ENCODE measurements around the gene C19orf85. TPM values are rescaled to one million over a fixed set of nuclear protein-coding genes. Genes with fewer than 3 reads are reported as not detected.

C19orf85 gene
- total and polyA plus RNA-seq, 2 experiments from 2014 or later: not detected

- 76 to 79% methylated on average over 13 to 22 of the region's 22 CpGs for WGBS, 2 experiments (ENCODE audit: low coverage in 1 of 2, low lambda C conversion rate in 2 of 2, missing lambda C conversion rate in 2 of 2)
- in situ Hi-C loops (cut with MboI): no loop called here
Measured at GRCh38 chr19:55494172-55494761, 29.7 kb upstream of the C19orf85 start.

GRCh38 chr19:55493645-55494171 lies 29.2 kb upstream of the C19orf85 start:
- in situ Hi-C loops (cut with MboI): no loop called here
- Histone ChIP-seq H3K27me3 (replicated peaks; ENCODE audit: insufficient read depth) (no peaks in the 10 kb centered on the region), H3F3A (ENCODE audit: insufficient read depth) (no peaks in the 10 kb centered on the region), H4K20me1 (ENCODE audit: insufficient read depth) (no peaks in the 10 kb centered on the region), H2AFZ (peak overlapping the region; percentile 58), H3K9me3 (ENCODE audit: low read depth) (no peaks in the 10 kb centered on the region), H3K27ac (peak overlapping the region; percentile 48), H3K4me3 (peak overlapping the region; percentile 56), H3K36me3 (ENCODE audit: low read depth) (no peaks in the 10 kb centered on the region), H3K9me2 (ENCODE audit: insufficient read depth) (no peaks in the 10 kb centered on the region), H3K4me1 (ENCODE audit: insufficient read depth) (peaks cover 10% of the 10 kb centered on the region; the same call in 1 of the 2 replicates), H3K79me2 (ENCODE audit: insufficient read depth) (no peaks in the 10 kb centered on the region), H3K9ac (peak overlapping the region; percentile 65), H3K4me2 (ENCODE audit: unreplicated experiment) (peak overlapping the region; percentile 71)
- TF ChIP-seq EZH2 (IDR thresholded peaks at IDR 0.05; ENCODE audit: insufficient read depth, poor library complexity, severe bottlenecking) (no peak), EZH2phosphoT487 (IDR thresholded peaks at IDR 0.05; ENCODE audit: insufficient read depth, low read depth) (no peak)
- WGBS, 2 experiments (ENCODE audit: low coverage in 1 of 2, low lambda C conversion rate in 2 of 2, missing lambda C conversion rate in 2 of 2): 52 to 62% methylated on average over 18 to 36 of the region's 38 CpGs
- no peak for DNase-seq

More at GRCh38 chr19:55494172-55494761, 29.7 kb upstream of the C19orf85 start:
- Histone ChIP-seq H3K79me2 (ENCODE audit: insufficient read depth) (no peaks in the 10 kb centered on the region), H3K36me3 (ENCODE audit: low read depth) (no peaks in the 10 kb centered on the region), H3K9me3 (ENCODE audit: low read depth) (no peaks in the 10 kb centered on the region), H3K4me3 (peak overlapping the region; percentile 14), H3K27me3 (replicated peaks; ENCODE audit: insufficient read depth) (no peaks in the 10 kb centered on the region), H3K27ac (no peak overlapping the region), H2AFZ (no peak overlapping the region), H3K9ac (peak overlapping the region; percentile 20; the same call in 1 of the 2 replicates), H3K4me2 (ENCODE audit: unreplicated experiment) (no peak overlapping the region), H4K20me1 (ENCODE audit: insufficient read depth) (no peaks in the 10 kb centered on the region), H3F3A (ENCODE audit: insufficient read depth) (no peaks in the 10 kb centered on the region), H3K9me2 (ENCODE audit: insufficient read depth) (no peaks in the 10 kb centered on the region), H3K4me1 (ENCODE audit: insufficient read depth) (peaks cover 10% of the 10 kb centered on the region; the same call in 1 of the 2 replicates)
- no peak for DNase-seq
- no peak for TF ChIP-seq EZH2 (IDR thresholded peaks at IDR 0.05; ENCODE audit: insufficient read depth, poor library complexity, severe bottlenecking)
- no peak for TF ChIP-seq EZH2phosphoT487 (IDR thresholded peaks at IDR 0.05; ENCODE audit: insufficient read depth, low read depth)

- H3K4me1 ChIP-seq (ENCODE audit: insufficient read depth): peaks cover 14% of the 10 kb centered on the region; the same call in 1 of the 2 replicates
- H2AFZ ChIP-seq: peak overlapping the region; percentile 58
- H3K27me3 ChIP-seq (replicated peaks; ENCODE audit: insufficient read depth): no peaks in the 10 kb centered on the region
- peak overlapping the region; percentile 71 for H3K4me2 ChIP-seq (ENCODE audit: unreplicated experiment)
- H3K9me2 ChIP-seq (ENCODE audit: insufficient read depth): no peaks in the 10 kb centered on the region
- in situ Hi-C loops (cut with MboI): no loop called here
- H4K20me1 ChIP-seq (ENCODE audit: insufficient read depth): no peaks in the 10 kb centered on the region
- peak overlapping the region; percentile 56 for H3K4me3 ChIP-seq
- no peak for TF ChIP-seq EZH2 (IDR thresholded peaks at IDR 0.05; ENCODE audit: insufficient read depth, poor library complexity, severe bottlenecking)
- TF ChIP-seq EZH2phosphoT487 (IDR thresholded peaks at IDR 0.05; ENCODE audit: insufficient read depth, low read depth): no peak
- H3K9ac ChIP-seq: peak overlapping the region; percentile 65
- H3K79me2 ChIP-seq (ENCODE audit: insufficient read depth): no peaks in the 10 kb centered on the region
- H3K36me3 ChIP-seq (ENCODE audit: low read depth): no peaks in the 10 kb centered on the region
- H3K9me3 ChIP-seq (ENCODE audit: low read depth): no peaks in the 10 kb centered on the region
- peak overlapping the region; percentile 48 for H3K27ac ChIP-seq
- WGBS, 2 experiments (ENCODE audit: low coverage in 1 of 2, low lambda C conversion rate in 2 of 2, missing lambda C conversion rate in 2 of 2): 14 to 19% methylated on average over 15 to 18 of the region's 18 CpGs
- DNase-seq: peak; percentile 74
- no peaks in the 10 kb centered on the region for H3F3A ChIP-seq (ENCODE audit: insufficient read depth)
Measured at GRCh38 chr19:55493052-55493644, 28.6 kb upstream of the C19orf85 start.

GRCh38 chr19:55492362-55492944 lies 27.9 kb upstream of the C19orf85 start:
- Histone ChIP-seq H3K27ac (no peak overlapping the region), H3K36me3 (ENCODE audit: low read depth) (no peaks in the 10 kb centered on the region), H3K4me2 (ENCODE audit: unreplicated experiment) (no peak overlapping the region), H4K20me1 (ENCODE audit: insufficient read depth) (no peaks in the 10 kb centered on the region), H2AFZ (no peak overlapping the region), H3K79me2 (ENCODE audit: insufficient read depth) (no peaks in the 10 kb centered on the region), H3F3A (ENCODE audit: insufficient read depth) (no peaks in the 10 kb centered on the region), H3K4me1 (ENCODE audit: insufficient read depth) (peaks cover 14% of the 10 kb centered on the region), H3K9ac (no peak overlapping the region), H3K4me3 (no peak overlapping the region), H3K9me3 (ENCODE audit: low read depth) (no peaks in the 10 kb centered on the region), H3K27me3 (replicated peaks; ENCODE audit: insufficient read depth) (no peaks in the 10 kb centered on the region), H3K9me2 (ENCODE audit: insufficient read depth) (no peaks in the 10 kb centered on the region)
- no peak for DNase-seq
- 66 to 68% methylated on average over 12 of the region's 12 CpGs for WGBS, 2 experiments (ENCODE audit: low coverage in 1 of 2, low lambda C conversion rate in 2 of 2, missing lambda C conversion rate in 2 of 2)
- in situ Hi-C loops (cut with MboI): no loop called here
- TF ChIP-seq EZH2phosphoT487 (IDR thresholded peaks at IDR 0.05; ENCODE audit: insufficient read depth, low read depth) (no peak), EZH2 (IDR thresholded peaks at IDR 0.05; ENCODE audit: insufficient read depth, poor library complexity, severe bottlenecking) (no peak)
